NCI-H1417 treated with DMSO at 0.1 percent for 48 hours (cell line): ENCODE results near the gene CEP250.

Experiments
- DNase-seq: peaks from one replicate; lab custom pipeline; 2025; lab: John Stamatoyannopoulos, UW

Gene CEP250

DNA sequence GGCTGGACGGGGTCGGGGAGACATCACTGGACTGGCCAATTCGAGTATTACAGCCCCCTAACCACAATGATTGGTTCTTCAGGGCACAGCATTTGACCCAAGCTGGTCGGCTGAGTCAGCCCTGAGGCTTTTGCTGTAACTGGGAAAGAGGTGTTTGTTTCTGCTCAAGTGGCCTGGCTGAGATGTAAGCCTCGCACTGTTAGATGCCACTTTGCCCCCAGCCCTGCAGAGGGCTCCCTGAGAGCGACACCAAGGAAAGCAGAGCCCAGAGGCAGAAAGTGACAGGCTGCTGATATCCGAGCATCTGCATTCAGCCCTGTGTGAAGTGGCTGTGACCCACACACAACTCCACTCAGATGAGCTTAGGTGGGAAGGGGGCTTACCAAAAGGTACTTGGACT lies 105.9 kb downstream of the CEP250 start:
- peak; percentile 8 for DNase-seq

DNA sequence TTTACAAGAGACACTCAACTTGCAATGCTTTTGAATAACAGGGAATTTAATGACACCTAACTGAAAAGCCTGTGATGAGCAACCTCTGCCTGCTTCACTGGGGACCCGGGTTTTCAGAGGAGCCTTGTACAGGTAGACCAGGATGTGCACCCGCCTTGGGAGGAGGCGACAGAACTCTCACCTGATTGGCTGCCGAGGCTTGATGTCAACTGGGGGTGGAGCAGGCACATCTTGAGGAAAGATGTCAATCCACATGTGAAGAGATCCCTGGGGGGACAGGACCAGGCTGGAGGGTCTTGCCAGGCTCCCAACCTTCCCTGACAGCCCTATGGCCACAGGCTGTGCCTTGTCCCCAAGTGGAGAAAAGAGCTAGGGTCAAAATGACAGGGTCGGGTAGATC lies 106.3 kb downstream of the CEP250 start:
- no peak for DNase-seq

- no peak for DNase-seq
Observed at GRCh38 chr20:35562541-35563110, 107.2 kb downstream of the CEP250 start.

GRCh38 chr20:35563834-35564233 lies 108.4 kb downstream of the CEP250 start:
- no peak for DNase-seq

GRCh38 chr20:35564905-35565304 lies 109.5 kb downstream of the CEP250 start:
- no peak for DNase-seq

- no peak for DNase-seq
Observed at GRCh38 chr20:35568645-35569044, 113.2 kb downstream of the CEP250 start.
